Fibroblast of pulmonary artery (primary cell): ENCODE measurements around the gene LRRC74B.

ENCODE experiments used
- DNase-seq: peaks from one replicate; pipeline ENCODE4 v3.0.0-alpha.2; 2010; ENCODE audit warnings: low read depth
- H3K4me3 ChIP-seq: replicated peaks from 2 replicates; pipeline ENCODE4 v1.5.1; 2011; ENCODE audit warnings: low read depth, mild to moderate bottlenecking, control low read depth, low read length, moderate library complexity
- CTCF ChIP-seq: IDR thresholded peaks from 2 replicates; pipeline ENCODE4 v1.5.1; 2011; ENCODE audit warnings: mild to moderate bottlenecking, control low read depth, low read length, inconsistent platforms; ENCODE audit errors: missing control alignments

Gene LRRC74B

GRCh38 chr22:21073023-21073422 is 27.3 kb downstream of the LRRC74B start:
- no peak for TF ChIP-seq CTCF
- H3K4me3 ChIP-seq, result no peak overlapping the region
- no peak for DNase-seq

DNA sequence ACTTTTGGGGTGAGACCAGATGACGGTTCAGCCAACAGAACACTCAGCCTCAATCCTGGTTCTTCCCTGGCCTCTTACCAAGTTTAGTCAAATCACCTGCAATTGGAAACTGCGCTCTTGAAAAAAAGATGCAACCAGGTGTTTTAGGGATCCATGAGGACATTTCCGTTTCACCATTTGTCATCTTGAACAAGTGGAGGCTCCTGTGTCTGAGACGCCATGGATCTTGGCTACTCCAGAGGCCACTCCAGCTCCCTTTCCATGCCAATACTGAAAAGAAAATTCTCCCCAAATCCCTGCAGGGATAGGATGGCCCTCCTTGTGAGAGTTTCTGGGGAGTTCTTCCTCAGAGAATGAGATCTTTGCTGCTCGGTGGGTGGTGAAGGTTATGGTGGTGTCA is 27.7 kb downstream of the LRRC74B start:
- TF ChIP-seq CTCF, result no peak
- H3K4me3 ChIP-seq, result no peak overlapping the region
- no peak for DNase-seq

- DNase-seq, result peak; percentile 41
- no peak for TF ChIP-seq CTCF
- H3K4me3 ChIP-seq, result no peak overlapping the region
Observed at GRCh38 chr22:21074102-21074715, 28.5 kb downstream of the LRRC74B start.

- no peak for TF ChIP-seq CTCF
- no peak for DNase-seq
- no peak overlapping the region for H3K4me3 ChIP-seq
Observed at GRCh38 chr22:21075516-21076138, 29.9 kb downstream of the LRRC74B start.

- no peak overlapping the region for H3K4me3 ChIP-seq
- no peak for DNase-seq
- no peak for TF ChIP-seq CTCF
Observed at GRCh38 chr22:21076912-21077625, 31.3 kb downstream of the LRRC74B start.

- TF ChIP-seq CTCF, result no peak
- H3K4me3 ChIP-seq, result no peak overlapping the region
- DNase-seq, result no peak
Observed at GRCh38 chr22:21077884-21078508, 32.2 kb downstream of the LRRC74B start.
